H9 (cell line): ENCODE results near the gene ARHGAP25. TPM values are rescaled to one million over a fixed set of nuclear protein-coding genes. Genes with fewer than 3 reads are reported as not detected.

Experiments
- DNase-seq: peaks from one replicate; pipeline ENCODE4 v3.0.0-alpha.2; 2017
- H2AFZ ChIP-seq: one replicate; pipeline ENCODE4 v1.6.1; 2013; ENCODE audit warnings: mild to moderate bottlenecking, low read length, control low read depth, moderate library complexity
- H2AK5ac ChIP-seq: 2 replicates; pipeline ENCODE4 v1.6.1; 2013; ENCODE audit warnings: low read length, control low read depth, mixed read lengths; ENCODE audit not compliant: insufficient read length
- H2BK120ac ChIP-seq: one replicate; pipeline ENCODE4 v1.6.1; 2013; ENCODE audit warnings: low read depth, mild to moderate bottlenecking, low read length, control low read depth, inconsistent platforms; ENCODE audit not compliant: poor library complexity, severe bottlenecking
- H2BK12ac ChIP-seq: 2 replicates; pipeline ENCODE4 v1.6.1; 2013; ENCODE audit warnings: low read length, control low read depth, mixed read lengths, low read depth; ENCODE audit not compliant: insufficient read length
- H2BK15ac ChIP-seq: 2 replicates; pipeline ENCODE4 v1.6.1; 2013; ENCODE audit warnings: low read depth, low read length, control low read depth
- H2BK20ac ChIP-seq: one replicate; pipeline ENCODE4 v1.6.1; 2013; ENCODE audit warnings: low read depth, mild to moderate bottlenecking, low read length, control low read depth, inconsistent platforms; ENCODE audit not compliant: poor library complexity, severe bottlenecking
- H2BK5ac ChIP-seq: 2 replicates; pipeline ENCODE4 v1.6.1; 2013; ENCODE audit warnings: low read length, control low read depth, mixed read lengths; ENCODE audit not compliant: insufficient read length
- H3K14ac ChIP-seq: 2 replicates; pipeline ENCODE4 v1.6.1; 2013; ENCODE audit warnings: low read length, control low read depth; ENCODE audit not compliant: insufficient read depth
- H3K18ac ChIP-seq: 2 replicates; pipeline ENCODE4 v1.6.1; 2013; ENCODE audit warnings: low read depth, mild to moderate bottlenecking, mixed read lengths, low read length, control low read depth; ENCODE audit not compliant: insufficient read length
- H3K23ac ChIP-seq: 2 replicates; pipeline ENCODE4 v1.6.1; 2013; ENCODE audit warnings: low read length, control low read depth, mixed read lengths, low read depth; ENCODE audit not compliant: insufficient read length
- H3K23me2 ChIP-seq: 2 replicates; pipeline ENCODE4 v1.6.1; 2013; ENCODE audit warnings: low read depth, mild to moderate bottlenecking, mixed read lengths, low read length, control low read depth; ENCODE audit not compliant: insufficient read length, poor library complexity, severe bottlenecking
- H3K27ac ChIP-seq: 2 replicates; pipeline ENCODE4 v1.5.1; 2013; ENCODE audit warnings: low read length, control low read depth, mixed read lengths, low read depth; ENCODE audit not compliant: insufficient read length
- H3K27me3 ChIP-seq: 2 replicates; pipeline ENCODE4 v1.6.1; 2013; ENCODE audit warnings: low read length, control low read depth, inconsistent platforms; ENCODE audit not compliant: insufficient read depth
- H3K4ac ChIP-seq: 2 replicates; pipeline ENCODE4 v1.6.1; 2013; ENCODE audit warnings: low read depth, mild to moderate bottlenecking, control low read depth, inconsistent platforms, low read length, moderate library complexity
- H3K4me1 ChIP-seq: 2 replicates; pipeline ENCODE4 v1.6.1; 2013; ENCODE audit warnings: low read length, control low read depth, inconsistent platforms; ENCODE audit not compliant: insufficient read depth
- H3K4me2 ChIP-seq: 2 replicates; pipeline ENCODE4 v1.6.1; 2013; ENCODE audit warnings: low read length, control low read depth, mixed read lengths; ENCODE audit not compliant: insufficient read length, insufficient read depth
- H3K56ac ChIP-seq: 2 replicates; pipeline ENCODE4 v1.6.1; 2013; ENCODE audit warnings: low read depth, mild to moderate bottlenecking, mixed read lengths, low read length, control low read depth; ENCODE audit not compliant: insufficient read length
- H3K79me1 ChIP-seq: 2 replicates; pipeline ENCODE4 v1.6.1; 2013; ENCODE audit warnings: low read depth, mild to moderate bottlenecking, moderate library complexity, low read length, control low read depth, inconsistent platforms; ENCODE audit not compliant: insufficient read depth, poor library complexity, severe bottlenecking
- H3K79me2 ChIP-seq: 2 replicates; pipeline ENCODE4 v1.6.1; 2013; ENCODE audit warnings: low read length, control low read depth, inconsistent platforms; ENCODE audit not compliant: insufficient read depth
- H3K9ac ChIP-seq: 2 replicates; pipeline ENCODE4 v1.6.1; 2013; ENCODE audit warnings: low read length, control low read depth, mixed read lengths; ENCODE audit not compliant: insufficient read length; ENCODE audit errors: extremely low read depth
- H3K9me3 ChIP-seq: one replicate; pipeline ENCODE4 v1.6.1; 2013; ENCODE audit warnings: low read depth, low read length, inconsistent platforms; ENCODE audit not compliant: control insufficient read depth
- H3T11ph ChIP-seq: one replicate; pipeline ENCODE4 v1.6.1; 2013; ENCODE audit warnings: mild to moderate bottlenecking, low read length, control low read depth, inconsistent platforms
- H4K20me1 ChIP-seq: one replicate; pipeline ENCODE4 v1.6.1; 2013; ENCODE audit not compliant: control insufficient read depth, insufficient read length, insufficient read depth
- H4K5ac ChIP-seq: 2 replicates; pipeline ENCODE4 v1.6.1; 2013; ENCODE audit warnings: low read depth, mild to moderate bottlenecking, mixed read lengths, low read length, control low read depth; ENCODE audit not compliant: insufficient read length
- H4K8ac ChIP-seq: replicated peaks from 2 replicates; pipeline ENCODE4 v1.6.1; 2013; ENCODE audit warnings: low read length, control low read depth, mixed read lengths, low read depth; ENCODE audit not compliant: insufficient read length
- H4K91ac ChIP-seq: 2 replicates; pipeline ENCODE4 v1.6.1; 2013; ENCODE audit warnings: low read depth, mild to moderate bottlenecking, moderate library complexity, mixed read lengths, low read length, control low read depth; ENCODE audit not compliant: insufficient read length
- H3K27ac Mint-ChIP-seq, 3 experiments: 2 replicates in 2 of 3; 3 replicates in 1 of 3; pipeline ENCODE4 v1.8.0; 2020 to 2021; ENCODE audit warnings: mixed read lengths in 3 of 3, mild to moderate bottlenecking in 1 of 3, moderate library complexity in 1 of 3
- H3K27me3 Mint-ChIP-seq: 2 replicates; pipeline ENCODE4 v1.8.0; 2021; ENCODE audit warnings: low read depth, mild to moderate bottlenecking, moderate library complexity, mixed read lengths
- H3K36me3 Mint-ChIP-seq, 3 experiments: 2 replicates in 2 of 3; 3 replicates in 1 of 3; pipeline ENCODE4 v1.8.0; 2020 to 2021; ENCODE audit warnings: low read depth in 3 of 3, mixed read lengths in 3 of 3; ENCODE audit not compliant: insufficient read depth in 1 of 3
- H3K4me1 Mint-ChIP-seq, 2 experiments: 2 replicates each; pipeline ENCODE4 v1.8.0; 2020; ENCODE audit warnings: mixed read lengths in 2 of 2
- H3K4me3 Mint-ChIP-seq, 2 experiments: 2 replicates in 1 of 2; 3 replicates in 1 of 2; pipeline ENCODE4 v1.8.0; 2020 to 2021; ENCODE audit warnings: mild to moderate bottlenecking in 2 of 2, mixed read lengths in 2 of 2, moderate library complexity in 1 of 2
- H3K9me3 Mint-ChIP-seq, 2 experiments: 2 replicates in 1 of 2; 3 replicates in 1 of 2; pipeline ENCODE4 v1.8.0; 2020; ENCODE audit warnings: mild to moderate bottlenecking in 2 of 2, mixed read lengths in 2 of 2, moderate library complexity in 1 of 2
- CTCF ChIP-seq: fragments of 200-600 bp; sonication (generic); conservative IDR thresholded peaks from 3 replicates; pipeline ENCODE4 v1.8.0; 2021; ENCODE audit warnings: antibody characterized with exemption, mild to moderate bottlenecking
- WGBS: extraction: QIAGEN DNeasy Blood & Tissue Kit; methylation state at CpG from one replicate; pipeline ENCODE4 v1.1.7; 2013; ENCODE audit warnings: missing lambda C conversion rate, low lambda C conversion rate, mixed read lengths; ENCODE audit not compliant: insufficient read length; ENCODE audit errors: extremely low coverage; 5-methylcytosine and 5-hydroxymethylcytosine counted together
- total RNA-seq: library from RNA; stranded (reverse); gene quantifications from 2 replicates; pipeline ENCODE4 v1.2.1, GENCODE V29; 2021

The ARHGAP25 gene
- total RNA-seq, 1 experiment from 2014 or later: 1.3 TPM

GRCh38 chr2:68772109-68772508 is 37.5 kb downstream of the ARHGAP25 start:
- H3K56ac ChIP-seq: no peak overlapping the region

More at GRCh38 chr2:68772109-68772508, 37.5 kb downstream of the ARHGAP25 start:
- peaks cover 11 to 16% of the 10 kb centered on the region in 2 experiments for H3K4me1 Mint-ChIP-seq
- no peak overlapping the region for H3K9ac ChIP-seq
- H2BK5ac ChIP-seq: no peak overlapping the region
- no peak overlapping the region for H3K4me2 ChIP-seq
- no peak overlapping the region for H2BK12ac ChIP-seq
- no peak overlapping the region for H2AK5ac ChIP-seq
- no CpG with 5 or more reads among the region's 2 CpGs for WGBS
- no peak overlapping the region for H2AFZ ChIP-seq
- H3K36me3 Mint-ChIP-seq: no peaks in the 10 kb centered on the region; a peak in 1 of 7 replicates
- H4K20me1 ChIP-seq: no peaks in the 10 kb centered on the region
- H3K79me1 ChIP-seq: no peaks in the 10 kb centered on the region
- no peak overlapping the region for H2BK120ac ChIP-seq
- H3K4me1 ChIP-seq: no peaks in the 10 kb centered on the region; the same call in 1 of the 2 replicates
- no peak overlapping the region for H2BK15ac ChIP-seq
- no peak overlapping the region for H3K27ac ChIP-seq
- H3K9me3 Mint-ChIP-seq: no peaks in the 10 kb centered on the region
- H3T11ph ChIP-seq: no peak overlapping the region
- H2BK20ac ChIP-seq: no peak overlapping the region
- no peak overlapping the region for H3K18ac ChIP-seq
- H3K23ac ChIP-seq: no peak overlapping the region
- no peak overlapping the region for H3K27ac Mint-ChIP-seq
- no peaks in the 10 kb centered on the region for H3K9me3 ChIP-seq
- H3K4me3 Mint-ChIP-seq: no peak overlapping the region
- no peak for DNase-seq
- no peak for TF ChIP-seq CTCF
- no peaks in the 10 kb centered on the region for H3K27me3 ChIP-seq
- H3K23me2 ChIP-seq: no peaks in the 10 kb centered on the region
- H4K8ac ChIP-seq: no peak overlapping the region
- no peak overlapping the region for H3K4ac ChIP-seq
- no peak overlapping the region for H4K5ac ChIP-seq
- no peaks in the 10 kb centered on the region for H3K79me2 ChIP-seq
- H3K27me3 Mint-ChIP-seq: no peaks in the 10 kb centered on the region
- no peak overlapping the region for H3K14ac ChIP-seq
- no peak overlapping the region for H4K91ac ChIP-seq
